Stimulated activated memory B cell treated with anti-CD40 and anti-IgM and Interleukin-4, amounts not matched to agents 10 μg/mL and 1 μg/mL and 100 μg/mL, for 72 hours (primary cell): ENCODE results near the gene CAPZA1.

Experiments used
- ATAC-seq: fragments of 150-1000 bp; cut with Tn5 transposase; 2 replicates; pipeline ENCODE4 v1.10.0; 2021
- H3K27ac Mint-ChIP-seq: one replicate; pipeline ENCODE4 v1.8.0; 2022; ENCODE audit warnings: mild to moderate bottlenecking, mixed read lengths
- H3K27me3 Mint-ChIP-seq: one replicate; pipeline ENCODE4 v1.8.0; 2022; ENCODE audit warnings: mixed read lengths
- H3K36me3 Mint-ChIP-seq: one replicate; pipeline ENCODE4 v1.8.0; 2022; ENCODE audit warnings: mixed read lengths
- H3K4me1 Mint-ChIP-seq: one replicate; pipeline ENCODE4 v1.8.0; 2022; ENCODE audit warnings: mixed read lengths
- H3K4me3 Mint-ChIP-seq: one replicate; pipeline ENCODE4 v1.8.0; 2022; ENCODE audit warnings: mild to moderate bottlenecking, moderate library complexity, mixed read lengths
- H3K9me3 Mint-ChIP-seq: one replicate; pipeline ENCODE4 v1.8.0; 2022; ENCODE audit warnings: mixed read lengths

CAPZA1 gene

GRCh38 chr1:112719706-112720105 lies 100.1 kb downstream of the CAPZA1 start:
- Mint-ChIP-seq H3K27me3 (peaks cover 38% of the 10 kb centered on the region), H3K36me3 (no peaks in the 10 kb centered on the region), H3K9me3 (no peaks in the 10 kb centered on the region), H3K27ac (no peak overlapping the region), H3K4me3 (no peak overlapping the region), H3K4me1 (peaks cover 44% of the 10 kb centered on the region)
- ATAC-seq = no peak

GRCh38 chr1:112720800-112721199 lies 101.2 kb downstream of the CAPZA1 start:
- Mint-ChIP-seq H3K4me3 (no peak overlapping the region), H3K27me3 (peaks cover 38% of the 10 kb centered on the region), H3K9me3 (no peaks in the 10 kb centered on the region), H3K36me3 (no peaks in the 10 kb centered on the region), H3K4me1 (peaks cover 37% of the 10 kb centered on the region), H3K27ac (no peak overlapping the region)
- no peak for ATAC-seq
